Measurements from ENCODE around the gene GDF7.

Gene GDF7

GRCh38 chr2:20674309-20674965, 7.5 kb downstream of the GDF7 start:
- CTCF ChIA-PET, result no interaction called here
- POLR2A ChIA-PET, result interaction anchor here (1.8 kb wide), 1 partner anchor 18 kb away, joined by 3 read pairs; no protein-coding TSS in a partner anchor
- TF ChIP-seq FOXA1 (IDR thresholded peaks at IDR 0.05) (no peak), FOXK2 (IDR thresholded peaks at IDR 0.05) (no peak), ELF4 (IDR thresholded peaks at IDR 0.05) (no peak), PKNOX1 (IDR thresholded peaks at IDR 0.05) (no peak), SUZ12 (IDR thresholded peaks at IDR 0.05) (no peak), HDGF (IDR thresholded peaks at IDR 0.05; ENCODE audit: borderline replicate concordance) (no peak), SP1 (IDR thresholded peaks at IDR 0.05) (no peak), TARDBP (IDR thresholded peaks at IDR 0.05) (no peak), NFRKB (IDR thresholded peaks at IDR 0.05) (no peak)
- DNase-seq (ENCODE audit: extremely low spot score), result no peak

- ChIA-PET POLR2A (interaction anchor here (1.2 to 1.8 kb wide), 2 partner anchors 17 to 24 kb away, joined by 3 to 4 read pairs; partner anchors contain the start of gene HS1BP3), CTCF (interaction anchor here (0.8 to 3.6 kb wide), 3 partner anchors 8 to 288 kb away, joined by 5 to 17 read pairs (median 14); partner anchors contain the start of gene GDF7)
- no peak for TF ChIP-seq TARDBP (IDR thresholded peaks at IDR 0.05)
- no peak for DNase-seq (ENCODE audit: extremely low spot score)
Observed at GRCh38 chr2:20674974-20675679, 8.2 kb downstream of the GDF7 start.

GRCh38 chr2:20675701-20676352, 8.9 kb downstream of the GDF7 start:
- POLR2A ChIA-PET, result interaction anchor here (1.2 kb wide), 1 partner anchor 25 kb away, joined by 4 read pairs; the partner anchor contains the start of gene HS1BP3
- TF ChIP-seq HDGF (IDR thresholded peaks at IDR 0.05; ENCODE audit: borderline replicate concordance) (no peak), CTBP1 (IDR thresholded peaks at IDR 0.05; ENCODE audit: borderline replicate concordance) (no peak), BHLHE40 (IDR thresholded peaks at IDR 0.05; ENCODE audit: borderline replicate concordance) (no peak), SUZ12 (IDR thresholded peaks at IDR 0.05) (no peak), FOXM1 (IDR thresholded peaks at IDR 0.05; ENCODE audit: borderline replicate concordance) (no peak), TARDBP (IDR thresholded peaks at IDR 0.05) (no peak), ZNF384 (IDR thresholded peaks at IDR 0.05) (no peak)
- DNase-seq (ENCODE audit: extremely low spot score), result no peak
- CTCF ChIA-PET, result interaction anchor here (0.8 to 3.6 kb wide), 4 partner anchors 9 to 287 kb away, joined by 5 to 17 read pairs (median 10); partner anchors contain the start of genes GDF7 and HS1BP3

- no peak for TF ChIP-seq LEF1 (IDR thresholded peaks at IDR 0.05; ENCODE audit: borderline replicate concordance)
- no peak for TF ChIP-seq FOXM1 (IDR thresholded peaks at IDR 0.05; ENCODE audit: borderline replicate concordance)
- no peak for TF ChIP-seq NFRKB (IDR thresholded peaks at IDR 0.05)
- no peak for TF ChIP-seq L3MBTL2 (conservative IDR thresholded peaks at IDR 0.05)
- TF ChIP-seq SP1 (IDR thresholded peaks at IDR 0.05), result no peak
- TF ChIP-seq ZNF384 (IDR thresholded peaks at IDR 0.05), result no peak
- no peak for TF ChIP-seq FOXA1 (IDR thresholded peaks at IDR 0.05)
- TF ChIP-seq BHLHE40 (IDR thresholded peaks at IDR 0.05; ENCODE audit: borderline replicate concordance), result no peak
- TF ChIP-seq PKNOX1 (IDR thresholded peaks at IDR 0.05), result no peak
- TF ChIP-seq CTBP1 (IDR thresholded peaks at IDR 0.05; ENCODE audit: borderline replicate concordance), result no peak
- no peak for TF ChIP-seq HDGF (IDR thresholded peaks at IDR 0.05; ENCODE audit: borderline replicate concordance)
- TF ChIP-seq TARDBP (IDR thresholded peaks at IDR 0.05), result no peak
- ChIA-PET POLR2A (interaction anchor here (1.2 kb wide), 1 partner anchor 26 kb away, joined by 4 read pairs; the partner anchor contains the start of gene HS1BP3), CTCF (interaction anchor here (1.4 to 3.6 kb wide), 4 partner anchors 10 to 25 kb away, joined by 5 to 17 read pairs (median 10); partner anchors contain the start of genes GDF7 and HS1BP3)
- no peak for DNase-seq (ENCODE audit: extremely low spot score)
Observed at GRCh38 chr2:20676353-20677215, 9.6 kb downstream of the GDF7 start.

- no peak for DNase-seq (ENCODE audit: extremely low spot score)
- POLR2A ChIA-PET, result interaction anchor here (1.2 to 1.4 kb wide), 2 partner anchors 145 to 230 kb away, joined by 3 to 4 read pairs; partner anchors contain the start of genes LDAH and RHOB
- CTCF ChIA-PET, result interaction anchor here (1.4 to 3.6 kb wide), 4 partner anchors 11 to 26 kb away, joined by 5 to 17 read pairs (median 10); partner anchors contain the start of genes GDF7 and HS1BP3
- TF ChIP-seq PKNOX1 (IDR thresholded peaks at IDR 0.05), result no peak
- no peak for TF ChIP-seq FOXA1 (IDR thresholded peaks at IDR 0.05)
- no peak for TF ChIP-seq ZNF384 (IDR thresholded peaks at IDR 0.05)
- TF ChIP-seq LEF1 (IDR thresholded peaks at IDR 0.05; ENCODE audit: borderline replicate concordance), result no peak
Observed at GRCh38 chr2:20677301-20678085, 10.5 kb downstream of the GDF7 start.
